ENCODE data around the gene ARF3. TPM values are rescaled to one million over a fixed set of nuclear protein-coding genes. Genes with fewer than 3 reads are reported as not detected.

The ARF3 gene
- total and polyA plus RNA-seq, 2 of the 13 experiments (the other 11 are each of a cell fraction or from before 2014, with no cell fraction given), result 53.8 to 57.9 TPM

DNA sequence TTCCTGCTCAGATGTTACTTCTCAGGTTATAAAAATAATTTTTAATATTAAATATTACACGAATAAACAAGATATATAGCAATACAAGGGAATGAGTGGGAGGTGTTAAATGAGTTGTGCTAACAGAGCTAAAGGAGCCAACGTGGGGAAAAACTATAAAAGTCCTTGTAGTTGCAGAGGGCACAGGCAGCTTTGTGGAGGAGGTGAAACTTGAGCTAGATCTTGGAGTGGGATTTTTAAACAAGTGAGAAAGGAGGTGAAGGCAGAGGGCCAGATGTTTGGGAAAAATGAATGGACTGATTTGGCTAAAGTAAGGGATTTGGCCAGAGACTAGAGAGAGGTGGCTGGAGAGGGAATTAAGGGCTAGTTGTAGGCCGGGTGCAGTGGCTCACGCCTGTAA, 26.8 kb downstream of the ARF3 start:
- Histone ChIP-seq H3K9me3 (ENCODE audit: low read length) (no peaks in the 10 kb centered on the region), H3K79me2 (ENCODE audit: insufficient read depth, low read length) (no peaks in the 10 kb centered on the region), H3K4me3 (replicated peaks in 1 of 3; ENCODE audit: insufficient read depth in 1 of 3, low read depth in 2 of 3, low read length in 3 of 3) (no peak overlapping the region), H4K20me1 (ENCODE audit: insufficient read depth, low read length) (no peaks in the 10 kb centered on the region; the same call in 1 of the 2 replicates), H3K4me1 (ENCODE audit: insufficient read depth, low read length) (peaks cover 4% of the 10 kb centered on the region; the same call in 1 of the 2 replicates), H3K9ac (ENCODE audit: insufficient read depth, low read depth, low read length) (no peak overlapping the region), H3K27ac (ENCODE audit: extremely low read length, insufficient read depth, low read length) (no peak overlapping the region), H3K36me3 (replicated peaks in 1 of 2; ENCODE audit: control insufficient read depth in 1 of 2, insufficient read depth in 2 of 2, low read length in 2 of 2) (peaks cover 5 to 45% of the 10 kb centered on the region in 2 experiments), H2AFZ (ENCODE audit: low read length) (no peak overlapping the region), H3K27me3 (ENCODE audit: control insufficient read depth in 1 of 2, insufficient read depth in 2 of 2, low read length in 2 of 2) (no peaks in the 10 kb centered on the region), H3K4me2 (ENCODE audit: low read depth, low read length) (no peak overlapping the region)
- FAIRE-seq, result no peak
- in situ Hi-C loops (cut with HindIII; ENCODE audit: extremely low pct_ligation_motif_present, low pct_unique_long_range_greater_than_20kb), result no loop called here
- intact Hi-C loops (cut with micrococcal nuclease; ENCODE audit: unreplicated experiment), result no loop called here
- 89% methylated on average over 4 of the region's 4 CpGs for WGBS (ENCODE audit: low lambda C conversion rate)
- no peak for DNase-seq (ENCODE audit: low spot score)
- ChIA-PET CTCF (ENCODE audit: low intra/inter-chr PET ratio, low total read pairs) (no interaction called here), POLR2A (no interaction called here)
- ATAC-seq, result no peak
- TF ChIP-seq, protein P1, sequence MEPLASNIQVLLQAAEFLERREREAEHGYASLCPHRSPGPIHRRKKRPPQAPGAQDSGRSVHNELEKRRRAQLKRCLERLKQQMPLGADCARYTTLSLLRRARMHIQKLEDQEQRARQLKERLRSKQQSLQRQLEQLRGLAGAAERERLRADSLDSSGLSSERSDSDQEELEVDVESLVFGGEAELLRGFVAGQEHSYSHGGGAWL (CRISPR knock-in tag; IDR thresholded peaks at IDR 0.05), result no peak
- TF ChIP-seq KLF11 (CRISPR knock-in tag; IDR thresholded peaks at IDR 0.05) (no peak), KAT2B (IDR thresholded peaks at IDR 0.05; ENCODE audit: borderline replicate concordance, low read depth, low read length) (no peak), ZNF296 (CRISPR knock-in tag; conservative IDR thresholded peaks at IDR 0.05) (no peak), CENPX (CRISPR knock-in tag; IDR thresholded peaks at IDR 0.05) (no peak), HCFC1 (IDR thresholded peaks at IDR 0.05; ENCODE audit: low read depth, low read length) (no peak), TCF7L2 (IDR thresholded peaks at IDR 0.05; ENCODE audit: low read depth, low read length) (no peak), HDAC6 (IDR thresholded peaks at IDR 0.05; ENCODE audit: low read depth, low read length) (no peak), JUND (CRISPR knock-in tag; IDR thresholded peaks at IDR 0.05) (no peak), ZNF746 (CRISPR knock-in tag; IDR thresholded peaks at IDR 0.05) (no peak), TAF1 (CRISPR knock-in tag; IDR thresholded peaks at IDR 0.05) (no peak), SUZ12 (IDR thresholded peaks at IDR 0.05; ENCODE audit: low read depth, low read length) (no peak), ZNF205 (CRISPR knock-in tag; IDR thresholded peaks at IDR 0.05) (no peak), RAD21 (CRISPR knock-in tag; IDR thresholded peaks at IDR 0.05) (no peak)
- TF ChIP-seq, protein P2, sequence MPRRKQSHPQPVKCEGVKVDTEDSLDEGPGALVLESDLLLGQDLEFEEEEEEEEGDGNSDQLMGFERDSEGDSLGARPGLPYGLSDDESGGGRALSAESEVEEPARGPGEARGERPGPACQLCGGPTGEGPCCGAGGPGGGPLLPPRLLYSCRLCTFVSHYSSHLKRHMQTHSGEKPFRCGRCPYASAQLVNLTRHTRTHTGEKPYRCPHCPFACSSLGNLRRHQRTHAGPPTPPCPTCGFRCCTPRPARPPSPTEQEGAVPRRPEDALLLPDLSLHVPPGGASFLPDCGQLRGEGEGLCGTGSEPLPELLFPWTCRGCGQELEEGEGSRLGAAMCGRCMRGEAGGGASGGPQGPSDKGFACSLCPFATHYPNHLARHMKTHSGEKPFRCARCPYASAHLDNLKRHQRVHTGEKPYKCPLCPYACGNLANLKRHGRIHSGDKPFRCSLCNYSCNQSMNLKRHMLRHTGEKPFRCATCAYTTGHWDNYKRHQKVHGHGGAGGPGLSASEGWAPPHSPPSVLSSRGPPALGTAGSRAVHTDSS (CRISPR knock-in tag; conservative IDR thresholded peaks at IDR 0.05), result no peak
- TF ChIP-seq, protein P3, sequence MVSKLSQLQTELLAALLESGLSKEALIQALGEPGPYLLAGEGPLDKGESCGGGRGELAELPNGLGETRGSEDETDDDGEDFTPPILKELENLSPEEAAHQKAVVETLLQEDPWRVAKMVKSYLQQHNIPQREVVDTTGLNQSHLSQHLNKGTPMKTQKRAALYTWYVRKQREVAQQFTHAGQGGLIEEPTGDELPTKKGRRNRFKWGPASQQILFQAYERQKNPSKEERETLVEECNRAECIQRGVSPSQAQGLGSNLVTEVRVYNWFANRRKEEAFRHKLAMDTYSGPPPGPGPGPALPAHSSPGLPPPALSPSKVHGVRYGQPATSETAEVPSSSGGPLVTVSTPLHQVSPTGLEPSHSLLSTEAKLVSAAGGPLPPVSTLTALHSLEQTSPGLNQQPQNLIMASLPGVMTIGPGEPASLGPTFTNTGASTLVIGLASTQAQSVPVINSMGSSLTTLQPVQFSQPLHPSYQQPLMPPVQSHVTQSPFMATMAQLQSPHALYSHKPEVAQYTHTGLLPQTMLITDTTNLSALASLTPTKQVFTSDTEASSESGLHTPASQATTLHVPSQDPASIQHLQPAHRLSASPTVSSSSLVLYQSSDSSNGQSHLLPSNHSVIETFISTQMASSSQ (IDR thresholded peaks at IDR 0.05; ENCODE audit: low read depth), result no peak
- TF ChIP-seq, protein P3 (CRISPR knock-in tag; IDR thresholded peaks at IDR 0.05; ENCODE audit: borderline replicate concordance), result no peak
- no TSS peak for BruUV-seq (replicated peaks)

All from HepG2 (cell line).